ENCODE measurements around the gene DUOXA2. TPM values are rescaled to one million over a fixed set of nuclear protein-coding genes. Genes with fewer than 3 reads are reported as not detected.
"Not testable (repeated sequence)": the region's sequence is repeated elsewhere in the genome, so short reads cannot be mapped to it uniquely, and the experiment has no call there.

Gene DUOXA2
- total RNA-seq, 1 donor from 2014 or later: not detected

GRCh38 chr15:45131510-45131909, 17.4 kb downstream of the DUOXA2 start:
- no peak for DNase-seq (ENCODE audit: low spot score in 2 of 2, unreplicated experiment in 2 of 2)
- no peak overlapping the region for H3K4me3 Mint-ChIP-seq
- no peak for TF ChIP-seq CTCF (IDR thresholded peaks at IDR 0.05; ENCODE audit: unreplicated experiment)
- H3K9me3 Mint-ChIP-seq: no peaks in the 10 kb centered on the region
- no peak overlapping the region for H3K27ac Mint-ChIP-seq
- no peaks in the 10 kb centered on the region for H3K36me3 Mint-ChIP-seq
- peaks cover 23% of the 10 kb centered on the region for H3K4me1 Mint-ChIP-seq
- H3K27me3 Mint-ChIP-seq (ENCODE audit: low read depth): peaks cover 89% of the 10 kb centered on the region

GRCh38 chr15:45132844-45133560, 18.9 kb downstream of the DUOXA2 start:
- no peaks in the 10 kb centered on the region for H3K36me3 Mint-ChIP-seq
- H3K4me1 Mint-ChIP-seq: peaks cover 23% of the 10 kb centered on the region
- no peak for DNase-seq (ENCODE audit: low spot score in 2 of 2, unreplicated experiment in 2 of 2)
- H3K9me3 Mint-ChIP-seq: no peaks in the 10 kb centered on the region
- no peak overlapping the region for H3K4me3 Mint-ChIP-seq
- peaks cover 85% of the 10 kb centered on the region for H3K27me3 Mint-ChIP-seq (ENCODE audit: low read depth)
- no peak overlapping the region for H3K27ac Mint-ChIP-seq
- no peak for TF ChIP-seq CTCF (IDR thresholded peaks at IDR 0.05; ENCODE audit: unreplicated experiment)

DNA sequence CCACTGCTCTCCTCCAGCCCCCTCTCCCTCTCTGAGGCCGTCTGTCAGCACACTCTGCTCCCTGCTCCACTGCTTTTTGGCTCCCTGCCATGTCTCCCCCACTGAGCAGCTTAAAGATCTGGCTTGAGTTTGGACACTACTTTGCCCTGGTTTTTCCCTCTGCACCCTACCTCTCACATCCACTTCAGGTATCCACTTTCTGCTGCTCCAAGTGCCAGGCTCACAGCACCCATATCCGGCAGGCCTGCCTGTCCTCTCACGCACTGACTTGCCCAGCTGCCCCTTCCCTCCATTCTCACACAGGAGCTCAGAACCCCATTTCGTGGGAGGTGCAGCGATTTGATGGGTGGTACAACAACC, 19.4 kb downstream of the DUOXA2 start:
- Mint-ChIP-seq H3K9me3 (no peaks in the 10 kb centered on the region), H3K27ac (no peak overlapping the region), H3K4me1 (peaks cover 21% of the 10 kb centered on the region), H3K27me3 (ENCODE audit: low read depth) (peaks cover 80% of the 10 kb centered on the region), H3K36me3 (no peaks in the 10 kb centered on the region), H3K4me3 (no peak overlapping the region)
- TF ChIP-seq CTCF (IDR thresholded peaks at IDR 0.05; ENCODE audit: unreplicated experiment): no peak
- DNase-seq (ENCODE audit: low spot score in 2 of 2, unreplicated experiment in 2 of 2): peak in 1 of 2 experiments; percentile 56

DNA sequence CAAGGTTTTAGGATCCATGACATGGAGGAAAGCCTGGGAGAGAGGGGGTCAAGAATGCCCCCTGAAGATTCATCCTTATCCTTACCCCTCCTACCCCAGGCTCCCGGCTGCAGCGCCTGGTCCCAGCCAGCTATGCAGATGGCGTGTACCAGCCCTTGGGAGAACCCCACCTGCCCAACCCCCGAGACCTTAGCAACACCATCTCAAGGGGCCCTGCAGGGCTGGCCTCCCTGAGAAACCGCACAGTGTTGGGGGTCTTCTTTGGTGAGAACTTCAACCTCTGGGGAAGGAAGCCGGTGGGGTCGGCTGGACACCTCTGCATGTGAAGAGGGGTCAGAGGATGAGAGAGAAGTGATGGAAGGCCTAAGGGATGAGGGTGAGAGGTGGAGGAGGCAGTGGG, 19.9 kb downstream of the DUOXA2 start:
- no peak for TF ChIP-seq CTCF (IDR thresholded peaks at IDR 0.05; ENCODE audit: unreplicated experiment)
- DNase-seq (ENCODE audit: low spot score in 2 of 2, unreplicated experiment in 2 of 2): no peak
- H3K36me3 Mint-ChIP-seq: no peaks in the 10 kb centered on the region
- peaks cover 75% of the 10 kb centered on the region for H3K27me3 Mint-ChIP-seq (ENCODE audit: low read depth)
- no peak overlapping the region for H3K27ac Mint-ChIP-seq
- peaks cover 16% of the 10 kb centered on the region for H3K4me1 Mint-ChIP-seq
- no peak overlapping the region for H3K4me3 Mint-ChIP-seq
- no peaks in the 10 kb centered on the region for H3K9me3 Mint-ChIP-seq

GRCh38 chr15:45134682-45135604, 20.8 kb downstream of the DUOXA2 start:
- Mint-ChIP-seq H3K27me3 (ENCODE audit: low read depth) (peaks cover 66% of the 10 kb centered on the region), H3K4me3 (peak overlapping the region; percentile 34), H3K9me3 (no peaks in the 10 kb centered on the region), H3K36me3 (no peaks in the 10 kb centered on the region), H3K4me1 (peaks cover 14% of the 10 kb centered on the region), H3K27ac (no peak overlapping the region)
- no peak for DNase-seq (ENCODE audit: low spot score in 2 of 2, unreplicated experiment in 2 of 2)
- no peak for TF ChIP-seq CTCF (IDR thresholded peaks at IDR 0.05; ENCODE audit: unreplicated experiment)

- not testable (repeated sequence) for H3K9me3 Mint-ChIP-seq; H3K4me3 Mint-ChIP-seq; DNase-seq (ENCODE audit: low spot score in 2 of 2, unreplicated experiment in 2 of 2); H3K27ac Mint-ChIP-seq; H3K36me3 Mint-ChIP-seq
- H3K27me3 Mint-ChIP-seq (ENCODE audit: low read depth): peaks cover 57% of the 10 kb centered on the region
- peaks cover 14% of the 10 kb centered on the region for H3K4me1 Mint-ChIP-seq
These were observed 21.7 kb downstream of the DUOXA2 start for GRCh38 chr15:45135705-45136377.
